ENCODE results near the gene FBXO47.

FBXO47 gene

DNA sequence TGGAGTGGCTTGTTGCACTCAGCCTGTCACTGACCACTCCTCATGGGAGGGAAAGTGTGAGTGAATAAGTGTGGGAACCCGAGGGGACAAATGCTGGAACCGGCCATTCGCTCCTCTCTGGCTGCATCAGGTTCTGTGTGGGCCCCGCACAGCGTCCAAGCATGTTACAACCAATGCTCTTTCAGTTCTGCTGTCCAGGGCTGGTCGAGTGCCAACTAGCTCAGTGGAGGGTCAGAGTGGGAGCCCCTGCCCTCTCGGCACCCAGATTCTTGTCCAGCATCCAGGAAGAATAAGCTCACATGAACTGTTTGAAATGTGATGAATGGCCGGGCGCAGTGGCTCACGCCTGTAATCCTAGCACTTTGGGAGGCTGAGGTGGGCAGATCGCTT, 48.3 kb upstream of the FBXO47 start:
- POLR2A ChIA-PET: no interaction called here
- no peaks in the 10 kb centered on the region for H3K9me3 ChIP-seq (ENCODE audit: control insufficient read depth, insufficient read depth, low read depth, low read length)
- no peak overlapping the region for H3K4me3 ChIP-seq (ENCODE audit: low read depth, low read length)
- CTCF ChIA-PET: interaction anchor here (0.6 to 0.7 kb wide), 2 partner anchors 33 to 53 kb away, joined by 3 read pairs; no protein-coding TSS in a partner anchor
- TF ChIP-seq ZNF501 (tag by site-specific recombination; IDR thresholded peaks at IDR 0.05): no peak
- no peak for TF ChIP-seq KLF9 (tag by site-specific recombination; IDR thresholded peaks at IDR 0.05; ENCODE audit: low read depth)
- no peak for TF ChIP-seq ZNF560 (tag by site-specific recombination; IDR thresholded peaks at IDR 0.05; ENCODE audit: borderline replicate concordance)
- TF ChIP-seq ZNF692 (tag by site-specific recombination; IDR thresholded peaks at IDR 0.05): 0 out of 2 replicates have a peak, but pooled peaks have one; percentile 14
- TF ChIP-seq ZNF2 (tag by site-specific recombination; IDR thresholded peaks at IDR 0.05): no peak
- no peak for TF ChIP-seq ZNF133 (tag by site-specific recombination; IDR thresholded peaks at IDR 0.05)
- no peak for TF ChIP-seq ZNF529 (tag by site-specific recombination; IDR thresholded peaks at IDR 0.05; ENCODE audit: insufficient replicate concordance)
- TF ChIP-seq WT1 (tag by site-specific recombination; IDR thresholded peaks at IDR 0.05): no peak
- no peak for TF ChIP-seq PRDM2 (tag by site-specific recombination; IDR thresholded peaks at IDR 0.05; ENCODE audit: borderline replicate concordance)
- no peaks in the 10 kb centered on the region for H3K36me3 ChIP-seq (ENCODE audit: control insufficient read depth in 2 of 2, insufficient read depth in 1 of 2, low read length in 2 of 2)
- no peaks in the 10 kb centered on the region for H3K4me1 ChIP-seq (ENCODE audit: control insufficient read depth, insufficient read depth, low read length)
- H3K27ac ChIP-seq (ENCODE audit: extremely low read depth, low read depth, low read length): no peak overlapping the region

DNA sequence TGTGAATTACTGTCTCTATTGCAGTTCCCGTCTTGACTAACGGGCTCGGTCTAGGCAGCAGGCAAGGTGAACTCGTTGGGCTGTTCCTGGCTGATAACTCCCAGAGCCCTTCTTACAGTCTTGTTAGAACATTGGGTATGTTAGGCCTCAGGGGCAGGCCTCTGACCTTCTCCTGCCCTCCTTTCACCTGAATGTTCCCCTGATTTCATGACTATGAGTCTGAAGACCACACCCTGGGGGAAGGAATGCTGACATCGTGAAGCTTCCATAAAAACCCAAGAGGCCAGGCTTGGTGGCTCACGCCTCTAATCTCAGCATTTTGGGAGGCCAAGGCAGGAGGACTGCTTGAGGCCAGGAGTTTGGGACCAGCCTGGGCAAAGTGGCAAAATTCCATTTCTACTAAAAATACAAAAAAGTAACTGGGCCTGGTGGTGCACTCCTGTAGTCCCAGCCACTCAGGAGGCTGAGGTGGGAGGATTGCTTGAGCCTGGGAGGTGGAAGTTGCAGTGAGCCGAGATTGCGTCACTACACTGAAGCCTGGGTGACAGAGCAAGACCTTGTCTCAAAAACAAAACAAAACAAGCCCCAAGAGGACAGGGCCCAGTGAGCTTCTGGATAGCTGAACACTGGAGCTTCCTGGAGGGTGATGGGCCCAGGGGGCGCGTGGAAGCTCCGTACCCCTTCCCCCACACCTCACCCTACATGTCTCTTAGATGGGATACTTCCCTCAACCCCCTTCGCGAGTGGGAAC, 47.8 kb upstream of the FBXO47 start:
- no peaks in the 10 kb centered on the region for H3K36me3 ChIP-seq (ENCODE audit: control insufficient read depth in 2 of 2, insufficient read depth in 1 of 2, low read length in 2 of 2)
- ChIA-PET CTCF (interaction anchor here (0.6 kb wide), 1 partner anchor 32 kb away, joined by 3 read pairs; no protein-coding TSS in a partner anchor), POLR2A (no interaction called here)
- no peak overlapping the region for H3K27ac ChIP-seq (ENCODE audit: extremely low read depth, low read depth, low read length)
- no peak overlapping the region for H3K4me3 ChIP-seq (ENCODE audit: low read depth, low read length)
- H3K4me1 ChIP-seq (ENCODE audit: control insufficient read depth, insufficient read depth, low read length): no peaks in the 10 kb centered on the region
- H3K9me3 ChIP-seq (ENCODE audit: control insufficient read depth, insufficient read depth, low read depth, low read length): no peaks in the 10 kb centered on the region
- TF ChIP-seq ZBTB48 (tag by site-specific recombination; IDR thresholded peaks at IDR 0.05): peak; percentile 8; the same call in 1 of the 2 replicates
- TF ChIP-seq, protein P1, sequence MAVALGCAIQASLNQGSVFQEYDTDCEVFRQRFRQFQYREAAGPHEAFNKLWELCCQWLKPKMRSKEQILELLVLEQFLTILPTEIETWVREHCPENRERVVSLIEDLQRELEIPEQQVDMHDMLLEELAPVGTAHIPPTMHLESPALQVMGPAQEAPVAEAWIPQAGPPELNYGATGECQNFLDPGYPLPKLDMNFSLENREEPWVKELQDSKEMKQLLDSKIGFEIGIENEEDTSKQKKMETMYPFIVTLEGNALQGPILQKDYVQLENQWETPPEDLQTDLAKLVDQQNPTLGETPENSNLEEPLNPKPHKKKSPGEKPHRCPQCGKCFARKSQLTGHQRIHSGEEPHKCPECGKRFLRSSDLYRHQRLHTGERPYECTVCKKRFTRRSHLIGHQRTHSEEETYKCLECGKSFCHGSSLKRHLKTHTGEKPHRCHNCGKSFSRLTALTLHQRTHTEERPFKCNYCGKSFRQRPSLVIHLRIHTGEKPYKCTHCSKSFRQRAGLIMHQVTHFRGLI (tag by site-specific recombination; IDR thresholded peaks at IDR 0.05): peak; percentile 60; the same call in 1 of the 2 replicates
- no peak for TF ChIP-seq ZBTB20 (tag by site-specific recombination; IDR thresholded peaks at IDR 0.05)
- 0 out of 2 replicates have a peak, but pooled peaks have one; percentile 4 for TF ChIP-seq PRDM10 (tag by site-specific recombination; IDR thresholded peaks at IDR 0.05)
- no peak for TF ChIP-seq GFI1B (tag by site-specific recombination; IDR thresholded peaks at IDR 0.05)
- TF ChIP-seq ZIC2 (tag by site-specific recombination; IDR thresholded peaks at IDR 0.05): no peak
- no peak for TF ChIP-seq ZNF707 (tag by site-specific recombination; IDR thresholded peaks at IDR 0.05)
- TF ChIP-seq ZNF398 (tag by site-specific recombination; IDR thresholded peaks at IDR 0.05): no peak
- no peak for TF ChIP-seq YY2 (tag by site-specific recombination; IDR thresholded peaks at IDR 0.05)
- TF ChIP-seq ZNF19 (tag by site-specific recombination; IDR thresholded peaks at IDR 0.05; ENCODE audit: low read depth): no peak

Data from HEK293 (cell line).